ENCODE data around the gene ATP13A3.

The ATP13A3 gene

DNA sequence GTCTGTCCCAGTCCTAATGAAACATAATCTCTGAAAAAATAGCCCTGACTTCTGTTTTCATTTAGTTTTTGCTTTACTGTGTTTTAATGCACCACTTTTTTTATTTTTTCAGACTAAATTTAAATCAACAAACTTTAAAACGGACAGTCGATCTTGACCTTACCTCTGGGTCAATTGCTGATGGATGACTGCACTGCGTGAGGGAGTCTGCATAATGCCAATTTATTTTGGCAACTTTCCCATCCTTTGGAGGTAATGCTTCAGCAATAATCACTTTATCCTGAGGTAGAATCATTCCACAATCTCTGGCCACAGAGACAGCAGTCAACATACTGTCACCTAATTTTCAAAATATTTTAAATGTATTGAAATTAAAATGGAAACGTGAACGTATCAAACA is 55.2 kb downstream of the ATP13A3 start:
- no peak for DNase-seq

- DNase-seq: no peak
Measured at GRCh38 chr3:194425399-194425798, 61.4 kb downstream of the ATP13A3 start.

GRCh38 chr3:194424953-194425352 is 61.8 kb downstream of the ATP13A3 start:
- no peak for DNase-seq

- DNase-seq: no peak
Measured at GRCh38 chr3:194424373-194424772, 62.4 kb downstream of the ATP13A3 start.

- DNase-seq: no peak
Measured at GRCh38 chr3:194423317-194423716, 63.5 kb downstream of the ATP13A3 start.

GRCh38 chr3:194422188-194422587 is 64.6 kb downstream of the ATP13A3 start:
- no peak for DNase-seq

GRCh38 chr3:194418671-194419070 is 68.1 kb downstream of the ATP13A3 start:
- no peak for DNase-seq

DNA sequence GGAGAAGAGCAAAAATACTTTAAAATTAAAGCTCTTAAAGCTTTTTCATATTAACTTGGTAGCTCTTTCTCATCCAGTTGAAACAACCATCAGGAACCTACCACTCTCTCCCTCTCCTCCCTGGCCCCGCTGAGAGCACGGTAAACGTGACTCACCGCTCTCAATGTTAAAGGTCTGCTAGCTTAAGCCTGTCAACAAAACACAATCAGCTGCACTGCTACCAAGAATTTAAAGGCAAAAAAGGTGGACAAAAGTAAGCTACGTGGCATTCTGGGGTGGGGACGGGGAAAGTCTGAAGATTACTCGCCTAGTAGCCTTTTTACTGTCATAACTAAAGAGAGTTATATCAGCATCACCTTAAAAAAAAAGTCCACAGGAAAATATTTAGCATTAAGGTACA is 79.4 kb downstream of the ATP13A3 start:
- no peak for DNase-seq

DNA sequence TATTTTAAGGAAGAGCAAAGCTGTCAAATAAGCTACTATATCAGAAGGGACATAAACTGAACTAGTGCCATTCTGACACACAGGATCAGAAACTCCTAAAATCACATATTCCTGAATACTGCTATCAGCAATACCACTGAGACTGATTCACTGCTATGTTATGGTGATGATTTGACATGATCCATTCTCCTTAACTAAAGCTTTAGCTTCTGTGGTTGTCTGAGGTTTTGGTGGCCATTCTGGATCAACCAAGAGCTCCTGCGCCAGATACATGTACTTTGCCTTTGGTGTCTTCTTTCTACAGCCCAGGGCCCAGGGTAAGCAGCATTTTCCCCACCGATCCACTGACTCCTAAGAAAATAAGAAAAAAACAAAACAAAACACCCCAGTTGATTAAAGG is 81.0 kb downstream of the ATP13A3 start:
- no peak for DNase-seq

DNA sequence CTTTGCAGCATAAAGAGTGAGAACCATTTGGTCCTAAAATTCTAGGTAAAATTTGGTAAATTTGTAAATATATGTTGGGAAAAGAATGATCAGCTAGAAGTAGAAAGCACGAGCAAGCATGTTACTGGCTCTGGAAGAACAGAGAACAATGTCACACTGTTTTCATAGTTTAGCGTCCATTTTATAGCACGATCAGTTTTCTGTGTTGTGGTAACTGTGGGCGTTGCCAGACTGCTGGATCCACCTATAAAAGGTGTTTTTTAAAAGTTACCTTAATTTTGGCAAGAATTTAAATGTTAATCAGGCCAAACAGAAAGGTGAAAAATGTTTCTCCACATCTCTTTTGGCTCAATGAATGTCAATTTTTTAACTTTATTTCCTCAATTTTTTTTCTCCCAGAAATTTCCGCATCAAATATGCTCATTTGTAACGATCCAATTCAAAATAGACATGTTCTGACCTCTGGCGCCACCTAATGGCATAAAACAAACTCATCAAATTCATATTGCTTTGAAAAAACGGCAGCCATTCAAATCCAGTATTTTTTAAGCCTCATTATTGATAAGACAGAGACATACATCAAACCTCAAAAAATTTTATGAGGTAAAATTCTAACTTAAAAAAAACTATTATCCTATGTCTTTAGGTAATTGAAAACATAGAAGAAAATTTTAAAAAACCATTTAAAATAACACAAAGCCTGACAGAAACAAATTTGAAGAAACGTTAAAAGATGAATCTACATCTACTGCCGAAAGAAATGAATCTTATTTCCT is 82.2 kb downstream of the ATP13A3 start:
- DNase-seq: peak; percentile 16

- no peak for DNase-seq
Measured at GRCh38 chr3:194401868-194402329, 84.9 kb downstream of the ATP13A3 start.

DNA sequence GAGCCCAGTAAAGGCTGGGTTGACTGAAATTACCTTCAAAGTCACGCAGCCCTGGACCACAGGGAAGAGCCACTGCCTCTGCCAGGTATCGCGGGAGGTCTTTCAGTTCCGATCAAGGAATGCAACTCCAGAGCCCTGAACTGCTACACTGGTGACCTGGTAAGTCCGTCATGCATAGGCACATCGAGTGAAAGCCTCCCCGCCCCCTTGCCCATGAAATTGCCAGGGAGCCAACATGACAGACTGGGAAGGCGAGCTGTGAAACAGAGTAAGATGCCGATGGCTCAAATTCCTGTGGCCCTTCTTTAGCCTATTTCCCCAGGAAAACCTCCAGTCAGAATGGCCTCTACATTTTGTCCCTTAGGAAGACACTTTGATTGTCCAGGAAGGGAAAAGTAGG is 85.5 kb downstream of the ATP13A3 start:
- DNase-seq: no peak

- no peak for DNase-seq
Measured at GRCh38 chr3:194399874-194400411, 86.9 kb downstream of the ATP13A3 start.

GRCh38 chr3:194399166-194399565 is 87.6 kb downstream of the ATP13A3 start, which contains the start of gene GP5:
TSS of gene GP5 (minus strand) at chr3:194399266. CDS start at chr3:194398282, 984 bp downstream.
- no peak for DNase-seq

- no peak for DNase-seq
Measured at GRCh38 chr3:194397757-194398312, 89.0 kb downstream of the ATP13A3 start.

DNA sequence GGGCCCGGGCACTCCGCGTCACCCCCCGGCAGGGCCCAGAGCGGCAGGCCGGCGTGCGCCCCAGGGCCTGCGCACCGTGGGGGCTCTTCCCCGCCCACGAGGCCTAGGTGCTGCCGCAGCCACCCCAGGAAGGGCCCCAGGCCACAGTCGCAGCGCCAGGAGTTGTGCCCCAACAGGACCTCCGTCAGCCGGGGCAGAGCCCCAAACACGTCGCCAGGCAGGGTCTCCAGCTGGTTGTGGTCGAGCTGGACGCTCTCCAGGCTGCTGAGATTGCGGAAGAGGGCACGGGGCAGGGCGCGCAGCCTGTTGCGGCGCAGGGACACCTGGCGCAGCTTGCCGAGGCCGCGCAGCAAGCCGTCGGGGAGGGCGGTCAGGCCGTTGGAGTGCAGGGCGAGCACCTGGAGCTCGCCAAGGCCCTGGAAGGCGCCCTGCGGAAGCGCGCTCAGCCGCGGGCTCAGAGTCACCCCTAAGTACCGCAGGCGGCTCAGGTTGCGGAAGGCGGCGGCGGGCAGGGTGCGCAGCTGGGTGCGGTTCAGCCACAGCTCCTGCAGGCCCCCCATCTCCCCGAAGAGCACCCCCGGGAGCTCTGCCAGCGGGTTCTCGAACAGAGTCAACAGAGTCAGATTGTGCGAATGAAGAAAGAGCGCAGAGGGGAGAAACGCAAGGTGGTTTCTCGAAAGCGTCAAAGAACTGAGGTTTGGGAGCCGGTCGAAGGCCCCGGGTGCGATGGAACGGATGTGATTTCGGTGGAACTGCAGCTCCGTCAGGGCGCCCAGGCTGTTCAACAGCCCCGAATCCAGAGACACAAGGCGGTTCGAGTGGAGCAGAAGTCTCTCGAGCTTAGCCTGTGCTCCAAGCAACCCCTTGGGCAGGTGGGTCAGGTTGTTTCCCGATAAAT is 89.7 kb downstream of the ATP13A3 start:
- DNase-seq: peak; percentile 30

GRCh38 chr3:194396539-194396858 is 90.3 kb downstream of the ATP13A3 start:
- DNase-seq: no peak

DNA sequence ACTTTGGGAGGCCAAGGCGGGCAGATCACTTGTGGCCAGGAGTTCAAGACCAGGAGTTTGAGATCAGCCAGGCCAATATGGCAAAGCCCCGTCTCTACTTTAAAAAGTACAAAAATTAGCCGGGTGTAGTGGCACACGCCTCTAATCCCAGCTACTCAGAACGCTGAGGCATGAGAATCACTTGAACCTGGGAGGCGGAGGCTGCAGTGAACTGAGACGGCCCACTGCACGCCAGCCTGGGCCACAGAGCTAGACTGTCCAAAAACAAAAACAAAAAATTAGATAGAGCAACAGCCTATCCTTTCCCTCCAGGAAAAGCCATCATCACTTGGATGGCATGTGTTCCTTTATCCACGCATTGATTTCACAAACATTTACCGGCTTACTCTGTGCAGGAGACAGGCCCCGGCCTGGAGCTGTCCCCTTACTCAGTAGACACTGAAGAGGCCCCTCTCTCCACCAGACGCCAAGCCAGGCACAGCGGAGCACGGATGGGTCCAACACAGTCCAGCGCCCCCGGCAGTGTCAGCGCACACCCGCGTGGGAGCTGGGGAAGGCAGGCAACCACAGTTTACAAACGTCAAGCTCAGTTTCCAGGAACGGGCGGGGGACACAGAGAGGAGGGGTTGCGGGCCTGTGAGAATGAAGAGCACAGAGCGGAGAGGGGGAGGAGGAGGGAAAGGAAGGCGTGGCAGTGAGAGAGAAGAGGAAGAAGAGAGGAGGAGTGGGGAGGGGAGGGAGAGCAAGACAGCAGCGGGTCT is 90.8 kb downstream of the ATP13A3 start:
- peak; percentile 60 for DNase-seq

DNA sequence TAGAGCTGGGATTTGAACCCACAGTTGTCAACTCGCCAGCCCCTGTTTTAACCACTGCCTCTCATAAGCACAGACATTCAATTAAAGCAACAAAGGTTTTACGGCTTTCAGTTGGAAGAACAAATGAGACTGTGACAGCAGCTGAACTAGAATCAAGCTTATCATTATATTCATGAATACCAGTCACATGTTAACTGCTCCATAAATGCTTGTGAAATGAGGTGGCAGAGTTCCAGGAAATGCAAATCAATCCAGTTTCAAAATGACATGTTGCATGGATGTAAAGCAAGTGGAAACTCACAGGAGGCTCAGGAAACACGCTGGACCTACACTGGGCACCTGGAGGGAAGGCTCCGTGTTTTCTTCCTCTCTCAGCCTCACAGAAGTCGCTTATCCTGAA is 91.6 kb downstream of the ATP13A3 start:
- DNase-seq: no peak

DNA sequence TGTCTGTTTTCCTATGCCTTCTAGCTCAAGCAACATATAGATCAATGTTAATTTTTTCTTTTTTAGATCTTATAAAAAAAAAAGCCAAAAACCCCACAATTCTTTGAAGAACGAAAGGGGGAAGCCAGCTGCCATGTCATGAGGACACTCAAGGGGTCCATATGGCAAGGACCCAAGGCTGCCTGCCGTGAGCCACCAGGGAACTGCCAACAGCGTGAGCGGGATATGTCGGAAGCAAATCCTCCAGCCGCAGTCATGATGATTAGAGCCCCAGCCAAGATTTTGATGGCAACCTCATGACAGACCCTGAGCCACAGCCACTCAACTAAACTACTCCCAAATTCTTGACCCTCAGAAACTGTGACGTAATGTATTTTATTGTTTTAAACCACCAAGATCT is 94.2 kb downstream of the ATP13A3 start:
- no peak for DNase-seq

GRCh38 chr3:194390835-194391234 is 96.0 kb downstream of the ATP13A3 start:
- no peak for DNase-seq

DNA sequence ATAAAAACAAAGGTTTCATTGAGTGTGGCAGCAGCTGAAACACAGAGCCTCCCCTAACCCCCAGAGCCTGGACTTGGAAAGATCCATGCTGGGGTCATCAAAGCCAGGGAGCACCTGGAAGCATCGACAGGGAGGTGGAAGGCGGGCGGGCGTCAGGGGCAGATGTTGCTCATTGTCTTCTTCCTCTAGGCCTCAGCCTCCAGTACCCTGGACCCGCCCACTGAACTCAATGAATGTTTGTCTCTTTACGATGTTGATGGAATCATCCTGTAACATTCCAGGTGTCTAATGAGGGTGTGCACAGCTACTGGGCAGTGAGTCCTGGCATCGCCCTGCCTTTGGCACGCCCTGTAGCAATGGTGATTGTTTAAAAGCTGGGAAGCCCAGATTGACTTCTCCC is 97.5 kb downstream of the ATP13A3 start:
- no peak for DNase-seq
